Measurements from ENCODE around the gene CFAP91.

DNA sequence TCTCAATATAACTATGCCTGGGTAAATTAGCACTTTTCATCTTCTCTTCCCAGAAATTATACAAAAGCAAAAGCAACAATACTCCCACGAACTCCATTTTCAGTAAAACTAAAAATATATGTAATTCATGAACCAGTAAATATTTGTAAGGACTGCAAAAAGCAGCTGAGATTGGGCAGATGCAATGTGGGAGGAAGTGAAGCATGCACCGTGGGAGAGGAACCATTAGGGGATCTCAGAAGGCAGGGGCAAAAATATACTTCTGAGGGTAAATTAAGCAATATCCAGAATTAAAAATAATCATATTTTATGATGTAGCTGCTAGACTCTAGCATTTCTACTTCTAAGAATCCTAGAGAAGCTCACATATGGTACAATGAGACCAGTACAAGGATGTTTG is 20.2 kb downstream of the CFAP91 start:
- TF ChIP-seq ZEB2 (tag by site-specific recombination; IDR thresholded peaks at IDR 0.05) (no peak), ZNF140 (tag by site-specific recombination; IDR thresholded peaks at IDR 0.05) (no peak), ZBTB26 (tag by site-specific recombination; optimal IDR thresholded peaks at IDR 0.05) (no peak), GLIS2 (tag by site-specific recombination; IDR thresholded peaks at IDR 0.05) (no peak)
- TF ChIP-seq, protein P1, sequence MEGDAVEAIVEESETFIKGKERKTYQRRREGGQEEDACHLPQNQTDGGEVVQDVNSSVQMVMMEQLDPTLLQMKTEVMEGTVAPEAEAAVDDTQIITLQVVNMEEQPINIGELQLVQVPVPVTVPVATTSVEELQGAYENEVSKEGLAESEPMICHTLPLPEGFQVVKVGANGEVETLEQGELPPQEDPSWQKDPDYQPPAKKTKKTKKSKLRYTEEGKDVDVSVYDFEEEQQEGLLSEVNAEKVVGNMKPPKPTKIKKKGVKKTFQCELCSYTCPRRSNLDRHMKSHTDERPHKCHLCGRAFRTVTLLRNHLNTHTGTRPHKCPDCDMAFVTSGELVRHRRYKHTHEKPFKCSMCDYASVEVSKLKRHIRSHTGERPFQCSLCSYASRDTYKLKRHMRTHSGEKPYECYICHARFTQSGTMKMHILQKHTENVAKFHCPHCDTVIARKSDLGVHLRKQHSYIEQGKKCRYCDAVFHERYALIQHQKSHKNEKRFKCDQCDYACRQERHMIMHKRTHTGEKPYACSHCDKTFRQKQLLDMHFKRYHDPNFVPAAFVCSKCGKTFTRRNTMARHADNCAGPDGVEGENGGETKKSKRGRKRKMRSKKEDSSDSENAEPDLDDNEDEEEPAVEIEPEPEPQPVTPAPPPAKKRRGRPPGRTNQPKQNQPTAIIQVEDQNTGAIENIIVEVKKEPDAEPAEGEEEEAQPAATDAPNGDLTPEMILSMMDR (tag by site-specific recombination; IDR thresholded peaks at IDR 0.05) = no peak
